HG02759 (cell line): ENCODE measurements around the gene CT47A7.
"Not testable (repeated sequence)": the region's sequence is repeated elsewhere in the genome, so short reads cannot be mapped to it uniquely, and the experiment has no call there.

Experiments
- ATAC-seq: cut with Tn5 transposase; IDR thresholded peaks from one replicate; pipeline ENCODE4 v1.9.1; 2021; ENCODE audit warnings: mild to moderate bottlenecking, moderate library complexity; ENCODE audit not compliant: unreplicated experiment

The CT47A7 gene

GRCh38 chrX:120956500-120956899, at the start of gene CT47A7:
Gene CT47A7, minus strand, starts transcription at chrX:120956600. Its CDS starts 255 bp downstream, at chrX:120956345.
- not testable (repeated sequence) for ATAC-seq

GRCh38 chrX:121000589-121000988, 44.2 kb upstream of the CT47A7 start:
- no peak for ATAC-seq

- no peak for ATAC-seq
Observed at GRCh38 chrX:120999413-120999812, 43.0 kb upstream of the CT47A7 start.

GRCh38 chrX:120985660-120986059, 29.3 kb upstream of the CT47A7 start, which contains the start of gene CT47A1:
Gene CT47A1, minus strand, starts transcription at chrX:120985760. Its CDS starts 231 bp downstream, at chrX:120985529.
- ATAC-seq, result not testable (repeated sequence)
